PC-3 (cell line): ENCODE results near the gene AGAP1.

Experiments
- EZH2 ChIP-seq: fragments of 300-600 bp; sonication (generic); IDR thresholded peaks from one replicate; pipeline ENCODE4 v1.6.1; 2017; ENCODE audit warnings: antibody characterized with exemption, mild to moderate bottlenecking, low read length; ENCODE audit not compliant: unreplicated experiment
- EZH2phosphoT487 ChIP-seq: fragments of 300-600 bp; sonication (generic); IDR thresholded peaks from 2 replicates; pipeline ENCODE4 v1.6.1; 2018; ENCODE audit warnings: mild to moderate bottlenecking, antibody characterized with exemption, low read length, borderline replicate concordance
- TF ChIP-seq, protein P1 (sequence below): fragments of 300-600 bp; sonication (generic); conservative IDR thresholded peaks from 2 replicates; pipeline ENCODE4 v1.5.1; 2017; ENCODE audit warnings: antibody characterized with exemption, low read depth, mild to moderate bottlenecking, low read length

DNA sequence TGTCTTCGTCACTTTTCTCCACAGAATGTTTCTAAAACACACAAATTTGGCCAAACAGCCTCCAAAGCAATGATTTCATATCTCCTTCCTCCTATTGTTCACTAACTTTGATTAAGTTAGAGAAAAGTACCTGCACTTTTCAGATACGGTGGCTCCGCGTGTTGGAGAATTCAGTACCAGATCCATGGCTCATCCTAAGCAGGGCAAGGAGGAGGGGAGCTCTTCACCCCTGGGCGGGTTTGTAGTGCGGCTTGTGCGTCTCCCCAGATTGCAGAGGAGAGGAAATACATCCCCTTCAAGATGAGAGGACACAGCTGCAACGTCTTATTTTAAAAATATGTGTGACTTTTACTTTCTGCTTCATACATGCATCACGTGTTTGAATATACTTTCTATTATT is 333.0 kb downstream of the AGAP1 start:
- TF ChIP-seq, protein P1, sequence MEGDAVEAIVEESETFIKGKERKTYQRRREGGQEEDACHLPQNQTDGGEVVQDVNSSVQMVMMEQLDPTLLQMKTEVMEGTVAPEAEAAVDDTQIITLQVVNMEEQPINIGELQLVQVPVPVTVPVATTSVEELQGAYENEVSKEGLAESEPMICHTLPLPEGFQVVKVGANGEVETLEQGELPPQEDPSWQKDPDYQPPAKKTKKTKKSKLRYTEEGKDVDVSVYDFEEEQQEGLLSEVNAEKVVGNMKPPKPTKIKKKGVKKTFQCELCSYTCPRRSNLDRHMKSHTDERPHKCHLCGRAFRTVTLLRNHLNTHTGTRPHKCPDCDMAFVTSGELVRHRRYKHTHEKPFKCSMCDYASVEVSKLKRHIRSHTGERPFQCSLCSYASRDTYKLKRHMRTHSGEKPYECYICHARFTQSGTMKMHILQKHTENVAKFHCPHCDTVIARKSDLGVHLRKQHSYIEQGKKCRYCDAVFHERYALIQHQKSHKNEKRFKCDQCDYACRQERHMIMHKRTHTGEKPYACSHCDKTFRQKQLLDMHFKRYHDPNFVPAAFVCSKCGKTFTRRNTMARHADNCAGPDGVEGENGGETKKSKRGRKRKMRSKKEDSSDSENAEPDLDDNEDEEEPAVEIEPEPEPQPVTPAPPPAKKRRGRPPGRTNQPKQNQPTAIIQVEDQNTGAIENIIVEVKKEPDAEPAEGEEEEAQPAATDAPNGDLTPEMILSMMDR: no peak
- TF ChIP-seq EZH2 (no peak), EZH2phosphoT487 (no peak)
